Right lobe of liver (tissue), 6 donors: ENCODE results near the gene FAM227B. TPM values are rescaled to one million over a fixed set of nuclear protein-coding genes. Genes with fewer than 3 reads are reported as not detected.

Experiments
- ATAC-seq, 4 donors: fragments of 200-7000 bp; cut with Tn5 transposase; one replicate each; pipeline ENCODE4 v1.9.1; 2020; ENCODE audit warnings: mild to moderate bottlenecking in 4 of 4, moderate library complexity in 4 of 4
- DNase-seq, 3 donors: peaks; one replicate each; pipeline ENCODE4 v3.0.0-alpha.2; 2020
- H3K27ac ChIP-seq, 3 donors: fragments of 200-600 bp; one replicate each; pipeline ENCODE4 v1.8.0; 2022
- H3K27me3 ChIP-seq, 2 donors: fragments of 200-600 bp; one replicate each; pipeline ENCODE4 v1.8.0; 2022
- H3K36me3 ChIP-seq, 4 donors: fragments of 200-600 bp; sonication (generic) in 1 of 4; one replicate each; pipeline versions ENCODE4 v1.5.1 to v1.8.0; 2017 to 2022; ENCODE audit warnings: control low read depth in 1 of 4
- H3K4me1 ChIP-seq, 4 donors: fragments of 200-600 bp; sonication (generic) in 1 of 4; one replicate each; pipeline versions ENCODE4 v1.5.1 to v1.8.0; 2017 to 2022; ENCODE audit warnings: control low read depth in 1 of 4
- H3K4me3 ChIP-seq, 3 donors: fragments of 200-600 bp; one replicate each; pipeline ENCODE4 v1.8.0; 2022
- H3K9me3 ChIP-seq, 4 donors: fragments of 200-600 bp; sonication (generic) in 1 of 4; one replicate each; pipeline versions ENCODE4 v1.5.1 to v1.8.0; 2017 to 2022; ENCODE audit warnings: control low read depth in 1 of 4
- POLR2A ChIP-seq: fragments of 450-650 bp; IDR thresholded peaks from one replicate; pipeline ENCODE4 v1.6.1; 2017; ENCODE audit warnings: antibody characterized with exemption, mild to moderate bottlenecking
- WGBS: methylation state at CpG from one replicate; pipeline ENCODE4 v1.1.6; 2018; ENCODE audit warnings: low coverage, low lambda C conversion rate; ENCODE audit not compliant: insufficient coverage; ENCODE audit errors: missing lambda C conversion rate; 5-methylcytosine and 5-hydroxymethylcytosine counted together
- intact Hi-C, 2 donors: fragments of 100-400 bp; cut with DNase I; formaldehyde crosslinking; loops; one replicate each; pipeline versions ENCODE4 v1.11.2 to v1.14.1; 2022
- total RNA-seq, 6 experiments: library from RNA; depleted of rRNA in 2 of 6; stranded (reverse); fragments of >200 nt in 2 of 6; fragmentation: NEBNext Ultra II Directional in 3 of 6; extraction: Animal tissue kit (Norgen Biotek cat#: 25700) in 3 of 6; gene quantifications; one replicate each; pipeline versions ENCODE4 v1.1.0 to v1.2.4, GENCODE V29; 2016 to 2023
- TF ChIP-seq, protein P1 (sequence below), 4 donors: fragments of 200-600 bp in 3 of 4; fragments of 450-650 bp in 1 of 4; IDR thresholded peaks; one replicate each; pipeline versions ENCODE4 v1.5.1 to v1.8.0; 2016 to 2022; ENCODE audit warnings: antibody characterized with exemption in 4 of 4, mild to moderate bottlenecking in 2 of 4
- donor health status: DM: no; HTN: yes; CAD: no.
- donor health status: DM: no; HTN: no; CAD: no.
- donor health status: DM: no; HTN: no; CAD: no.
- donor health status: DM: no; HTN: yes; CAD: no.
- donor health status: DM: no; HTN: yes; CAD: no.

FAM227B gene
- total RNA-seq, 6 experiments from 2014 or later: 1.3 to 3.2 (median 2.0) TPM

DNA sequence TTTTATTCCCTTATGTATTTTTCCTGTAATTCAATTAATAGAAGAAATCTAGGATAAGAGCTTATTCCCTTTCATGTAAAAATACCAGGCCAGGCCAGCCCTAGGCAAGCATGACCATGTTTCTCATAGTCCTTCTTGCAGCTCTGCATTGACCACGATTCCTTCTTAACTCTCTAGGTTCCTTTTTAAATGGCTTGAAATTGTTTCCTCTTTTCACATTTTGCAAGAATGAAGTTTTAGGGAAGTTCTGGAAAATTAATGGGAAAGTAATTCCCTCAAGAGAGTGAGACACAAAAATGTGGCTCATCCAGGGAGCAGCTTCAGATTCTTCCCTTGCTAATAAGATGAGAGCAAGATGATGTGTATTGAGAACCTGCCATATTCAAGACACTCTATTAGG is 314.1 kb downstream of the FAM227B start:
- DNase-seq (no peak), ATAC-seq (no peak)
- Histone ChIP-seq H3K4me3 (no peak overlapping the region), H3K27me3 (no peaks in the 10 kb centered on the region), H3K27ac (no peak overlapping the region), H3K9me3 (no peaks in the 10 kb centered on the region), H3K4me1 (no peaks in the 10 kb centered on the region), H3K36me3 (peaks cover 0 to 8% (median 0%) of the 10 kb centered on the region in 4 donors)
- intact Hi-C loops: no loop called here
- TF ChIP-seq, protein P1, sequence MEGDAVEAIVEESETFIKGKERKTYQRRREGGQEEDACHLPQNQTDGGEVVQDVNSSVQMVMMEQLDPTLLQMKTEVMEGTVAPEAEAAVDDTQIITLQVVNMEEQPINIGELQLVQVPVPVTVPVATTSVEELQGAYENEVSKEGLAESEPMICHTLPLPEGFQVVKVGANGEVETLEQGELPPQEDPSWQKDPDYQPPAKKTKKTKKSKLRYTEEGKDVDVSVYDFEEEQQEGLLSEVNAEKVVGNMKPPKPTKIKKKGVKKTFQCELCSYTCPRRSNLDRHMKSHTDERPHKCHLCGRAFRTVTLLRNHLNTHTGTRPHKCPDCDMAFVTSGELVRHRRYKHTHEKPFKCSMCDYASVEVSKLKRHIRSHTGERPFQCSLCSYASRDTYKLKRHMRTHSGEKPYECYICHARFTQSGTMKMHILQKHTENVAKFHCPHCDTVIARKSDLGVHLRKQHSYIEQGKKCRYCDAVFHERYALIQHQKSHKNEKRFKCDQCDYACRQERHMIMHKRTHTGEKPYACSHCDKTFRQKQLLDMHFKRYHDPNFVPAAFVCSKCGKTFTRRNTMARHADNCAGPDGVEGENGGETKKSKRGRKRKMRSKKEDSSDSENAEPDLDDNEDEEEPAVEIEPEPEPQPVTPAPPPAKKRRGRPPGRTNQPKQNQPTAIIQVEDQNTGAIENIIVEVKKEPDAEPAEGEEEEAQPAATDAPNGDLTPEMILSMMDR (IDR thresholded peaks at IDR 0.05): no peak
- TF ChIP-seq POLR2A: no peak
- WGBS: 59% methylated on average over 1 of the region's 1 CpG

DNA sequence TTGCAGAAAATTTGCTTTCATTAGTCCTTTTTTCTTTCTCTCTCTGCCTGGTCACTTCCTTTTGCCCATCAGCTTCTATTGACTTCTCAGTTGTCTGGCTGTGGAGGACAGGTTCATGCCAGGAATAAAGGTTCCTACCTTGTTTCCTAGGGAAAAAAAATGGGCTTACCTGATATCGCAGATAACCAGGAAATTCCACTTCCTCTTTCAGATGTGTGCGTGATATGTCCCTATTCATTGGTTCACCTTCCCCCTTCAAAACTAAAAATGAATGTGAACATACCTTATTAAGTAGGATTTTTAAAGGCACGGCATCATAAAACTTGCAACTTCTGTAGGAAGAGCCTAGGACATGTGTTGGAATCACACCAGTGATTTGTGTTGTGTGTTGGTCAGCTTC is 317.6 kb downstream of the FAM227B start:
- Histone ChIP-seq H3K27ac (no peak overlapping the region), H3K9me3 (no peaks in the 10 kb centered on the region), H3K27me3 (no peaks in the 10 kb centered on the region), H3K4me1 (no peaks in the 10 kb centered on the region), H3K4me3 (no peak overlapping the region), H3K36me3 (peaks cover 0 to 8% (median 0%) of the 10 kb centered on the region in 4 donors)
- 76% methylated on average over 3 of the region's 3 CpGs for WGBS
- intact Hi-C loops: no loop called here
- DNase-seq (no peak), ATAC-seq (no peak)
- TF ChIP-seq, protein P1 (IDR thresholded peaks at IDR 0.05): no peak
- TF ChIP-seq POLR2A: no peak

DNA sequence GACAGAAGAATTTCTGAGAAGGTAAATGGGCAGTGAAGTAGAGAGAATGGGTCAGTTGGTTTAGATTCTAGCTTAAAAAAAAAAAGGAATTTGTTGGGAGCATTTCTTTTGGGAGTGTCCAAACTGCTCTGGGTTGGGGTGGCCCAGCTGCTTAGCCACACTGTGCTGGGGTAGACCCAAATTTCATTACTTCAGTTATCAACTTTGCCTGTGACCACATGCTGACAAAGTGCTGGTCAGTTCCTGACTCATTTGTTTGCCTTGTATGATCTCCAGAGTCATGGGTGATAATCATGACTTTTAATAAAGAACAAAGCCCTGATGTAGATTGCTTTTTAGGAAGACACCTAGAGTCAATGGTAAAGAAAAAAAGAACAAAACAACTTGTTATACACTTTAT is 319.1 kb downstream of the FAM227B start:
- H3K27me3 ChIP-seq: no peaks in the 10 kb centered on the region
- no peaks in the 10 kb centered on the region for H3K4me1 ChIP-seq
- intact Hi-C loops: no loop called here
- H3K4me3 ChIP-seq: no peak overlapping the region
- ATAC-seq (no peak), DNase-seq (no peak)
- no peaks in the 10 kb centered on the region for H3K9me3 ChIP-seq
- no peak overlapping the region for H3K27ac ChIP-seq
- H3K36me3 ChIP-seq: peaks cover 0 to 8% (median 0%) of the 10 kb centered on the region in 4 donors
- TF ChIP-seq, protein P1 (IDR thresholded peaks at IDR 0.05): no peak
- no peak for TF ChIP-seq POLR2A

DNA sequence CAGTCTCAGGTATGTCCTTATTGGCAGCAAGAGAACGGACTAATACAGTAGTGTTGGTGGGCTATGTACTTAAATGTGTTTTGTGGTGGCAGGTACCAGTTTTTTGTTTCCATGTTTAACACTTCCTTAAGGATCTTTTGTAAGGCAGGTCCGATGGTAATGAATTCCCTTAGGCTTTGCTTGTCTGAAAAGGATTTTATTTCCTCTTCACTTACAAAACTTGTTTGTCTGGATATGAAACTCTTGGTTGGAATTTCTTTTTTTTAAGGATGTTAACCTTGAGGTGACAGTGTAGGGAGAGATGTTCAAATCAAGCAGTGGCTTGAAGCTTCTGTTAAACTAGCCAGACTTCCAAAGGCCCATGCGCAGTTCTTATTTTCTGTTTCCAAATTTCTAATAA is 319.8 kb downstream of the FAM227B start:
- Histone ChIP-seq H3K27me3 (no peaks in the 10 kb centered on the region), H3K4me1 (no peaks in the 10 kb centered on the region), H3K9me3 (no peaks in the 10 kb centered on the region), H3K27ac (no peak overlapping the region), H3K4me3 (no peak overlapping the region), H3K36me3 (peaks cover 0 to 8% (median 0%) of the 10 kb centered on the region in 4 donors)
- intact Hi-C loops: no loop called here
- no peak for DNase-seq
- no peak for ATAC-seq
- TF ChIP-seq POLR2A: no peak
- TF ChIP-seq, protein P1 (IDR thresholded peaks at IDR 0.05): no peak
- 96% methylated on average over 3 of the region's 3 CpGs for WGBS

DNA sequence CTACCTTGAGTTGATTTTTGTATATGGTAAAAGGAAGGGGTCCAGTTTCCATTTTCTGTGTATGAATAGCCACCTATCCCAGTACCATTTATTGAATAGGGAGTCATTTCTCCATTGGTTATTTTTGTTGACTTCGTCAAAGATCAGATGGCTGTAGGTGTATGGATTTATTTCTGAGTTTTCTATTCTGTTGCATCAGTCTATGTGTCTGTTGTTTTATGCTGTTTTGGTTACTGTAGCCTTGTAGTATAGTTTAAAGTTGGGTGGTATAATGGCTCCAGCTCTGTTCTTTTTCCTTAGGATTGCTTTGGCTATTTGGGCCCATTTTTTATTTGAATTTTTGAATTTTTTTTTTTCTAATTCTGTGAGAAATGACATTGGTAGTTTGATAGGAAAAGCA is 323.0 kb downstream of the FAM227B start:
- ATAC-seq (no peak), DNase-seq (no peak)
- TF ChIP-seq, protein P1 (IDR thresholded peaks at IDR 0.05): no peak
- no peak for TF ChIP-seq POLR2A
- Histone ChIP-seq H3K36me3 (no peaks in the 10 kb centered on the region), H3K4me1 (no peaks in the 10 kb centered on the region), H3K27ac (no peak overlapping the region), H3K27me3 (no peaks in the 10 kb centered on the region), H3K9me3 (no peaks in the 10 kb centered on the region), H3K4me3 (no peak overlapping the region)
- intact Hi-C loops: no loop called here
- WGBS: 64% methylated on average over 1 of the region's 1 CpG
